Measurements from ENCODE around the gene MOG.

GRCh38 chr6:29656157-29656556 lies 735 bp upstream of the MOG start:
- TF ChIP-seq NFRKB (IDR thresholded peaks at IDR 0.05): no peak
- TF ChIP-seq HDGF (IDR thresholded peaks at IDR 0.05; ENCODE audit: borderline replicate concordance): no peak
- TF ChIP-seq TARDBP (IDR thresholded peaks at IDR 0.05): no peak
- no peak for TF ChIP-seq ELF4 (IDR thresholded peaks at IDR 0.05)
